Tibial artery (tissue), 4 donors: ENCODE results near the gene DLAT.

ENCODE experiments used
- DNase-seq, 2 donors: peaks; one replicate each; pipeline ENCODE4 v3.0.0-alpha.2; 2019
- H3K27ac ChIP-seq, 2 donors: fragments of 200-600 bp; sonication (generic) in 1 of 2; 1 replicate in 1 of 2; 2 replicates in 1 of 2; pipeline ENCODE4 v1.5.1; 2018 to 2019; ENCODE audit warnings: mild to moderate bottlenecking in 1 of 2
- H3K27me3 ChIP-seq, 2 donors: fragments of 200-600 bp; sonication (generic) in 1 of 2; one replicate each; pipeline versions ENCODE4 v1.5.1 to v1.6.0; 2016 to 2019
- H3K36me3 ChIP-seq, 3 donors: fragments of 200-600 bp; sonication (generic) in 2 of 3; one replicate each; pipeline ENCODE4 v1.5.1; 2016 to 2019; ENCODE audit warnings: mild to moderate bottlenecking in 2 of 3
- H3K4me1 ChIP-seq, 4 donors: fragments of 200-600 bp; sonication (generic) in 2 of 4; 1 replicate in 3 of 4; 2 replicates in 1 of 4; pipeline ENCODE4 v1.5.1; 2016 to 2019
- H3K4me3 ChIP-seq, 2 donors: fragments of 200-600 bp; sonication (generic) in 1 of 2; 1 replicate in 1 of 2; 2 replicates in 1 of 2; pipeline ENCODE4 v1.5.1; 2018 to 2019; ENCODE audit warnings: mild to moderate bottlenecking in 2 of 2
- H3K9me3 ChIP-seq, 3 donors: fragments of 200-600 bp; sonication (generic) in 1 of 3; one replicate each; pipeline ENCODE4 v1.5.1; 2016 to 2019
- CTCF ChIP-seq, 2 experiments: fragments of 200-600 bp in 1 of 2; fragments of 450-650 bp in 1 of 2; IDR thresholded peaks; one replicate each; pipeline ENCODE4 v1.5.1; 2017 to 2019; ENCODE audit warnings: antibody characterized with exemption in 2 of 2, mild to moderate bottlenecking in 1 of 2, moderate library complexity in 1 of 2
- intact Hi-C: fragments of 100-400 bp; cut with DNase I; formaldehyde crosslinking; loops from one replicate; pipeline ENCODE4 v1.15.0; 2023; ENCODE audit warnings: low total_unique reads

DLAT gene

GRCh38 chr11:112057170-112057569, 32.0 kb downstream of the DLAT start:
- peaks cover 45 to 86% (median 61%) of the 10 kb centered on the region in 3 donors for H3K36me3 ChIP-seq

GRCh38 chr11:112058103-112058502, 32.9 kb downstream of the DLAT start:
- no peak for TF ChIP-seq CTCF (IDR thresholded peaks at IDR 0.05)
- no peak for DNase-seq
- H3K9me3 ChIP-seq = no peaks in the 10 kb centered on the region
- no peak overlapping the region for H3K27ac ChIP-seq
- H3K36me3 ChIP-seq = peaks cover 41 to 86% (median 63%) of the 10 kb centered on the region in 3 donors
- no peaks in the 10 kb centered on the region for H3K27me3 ChIP-seq
- H3K4me1 ChIP-seq = no peaks in the 10 kb centered on the region
- intact Hi-C loops = no loop called here
- no peak overlapping the region for H3K4me3 ChIP-seq

More at GRCh38 chr11:112057170-112057569, 32.0 kb downstream of the DLAT start:
- TF ChIP-seq CTCF (IDR thresholded peaks at IDR 0.05) = no peak
- Histone ChIP-seq H3K4me3 (no peak overlapping the region), H3K9me3 (no peaks in the 10 kb centered on the region), H3K27ac (no peak overlapping the region), H3K27me3 (no peaks in the 10 kb centered on the region), H3K4me1 (no peaks in the 10 kb centered on the region)
- DNase-seq = no peak
- intact Hi-C loops = no loop called here

GRCh38 chr11:112062923-112063322, 37.7 kb downstream of the DLAT start:
- peaks cover 34 to 49% (median 37%) of the 10 kb centered on the region in 3 donors for H3K36me3 ChIP-seq
- H3K27ac ChIP-seq = no peak overlapping the region
- no peak overlapping the region for H3K4me3 ChIP-seq
- TF ChIP-seq CTCF (IDR thresholded peaks at IDR 0.05) = no peak
- no peaks in the 10 kb centered on the region for H3K27me3 ChIP-seq
- no peaks in the 10 kb centered on the region for H3K4me1 ChIP-seq
- DNase-seq = no peak
- intact Hi-C loops = no loop called here
- no peaks in the 10 kb centered on the region for H3K9me3 ChIP-seq

- Histone ChIP-seq H3K36me3 (peaks cover 24 to 31% (median 26%) of the 10 kb centered on the region in 3 donors), H3K4me3 (peak within 1 kb of the TSS; percentile 77 to 93), H3K4me1 (peaks cover 0 to 21% (median 14%) of the 10 kb centered on the region in 4 donors), H3K27me3 (no peaks in the 10 kb centered on the region), H3K9me3 (no peaks in the 10 kb centered on the region), H3K27ac (peak within 1 kb of the TSS; percentile 82 to 95)
- DNase-seq = peak; percentile 84 to 91
- TF ChIP-seq CTCF (IDR thresholded peaks at IDR 0.05) = peak; percentile 7 to 13
- intact Hi-C loops = loop anchor here (10.0 kb wide), 2 partner anchors 99 to 139 kb away; partner anchors contain the start of gene DIXDC1
These were observed 49.0 kb downstream of the DLAT start, which contains the start of the genes NKAPD1 and PIH1D2 for GRCh38 chr11:112073941-112074811. Gene NKAPD1, plus strand, starts transcription at chr11:112074299. Its CDS starts 1,276 bp downstream, at chr11:112075575. Gene PIH1D2, minus strand, starts transcription at chr11:112074017. Its CDS starts 843 bp downstream, at chr11:112073174.

- intact Hi-C loops = no loop called here
- H3K36me3 ChIP-seq = peaks cover 57 to 70% (median 68%) of the 10 kb centered on the region in 3 donors
These were observed 57.5 kb downstream of the DLAT start for GRCh38 chr11:112082729-112083128.

More at GRCh38 chr11:112082729-112083128, 57.5 kb downstream of the DLAT start:
- Histone ChIP-seq H3K9me3 (no peaks in the 10 kb centered on the region), H3K27ac (no peak overlapping the region), H3K27me3 (no peaks in the 10 kb centered on the region), H3K4me1 (peaks cover 0 to 15% (median 14%) of the 10 kb centered on the region in 4 donors), H3K4me3 (no peak overlapping the region)
- TF ChIP-seq CTCF (IDR thresholded peaks at IDR 0.05) = no peak
- no peak for DNase-seq
